Measurements from ENCODE around the gene FHOD3.

- no peak for TF ChIP-seq CTCF (IDR thresholded peaks at IDR 0.05)
- TF ChIP-seq POLR2A (IDR thresholded peaks at IDR 0.05): no peak
Observed at GRCh38 chr18:36717422-36718110, 420.1 kb downstream of the FHOD3 start.
